Measurements from ENCODE around the gene FAM162A.

- TF ChIP-seq PKNOX1 (IDR thresholded peaks at IDR 0.05) (no peak), FOXK2 (IDR thresholded peaks at IDR 0.05) (no peak), BHLHE40 (IDR thresholded peaks at IDR 0.05; ENCODE audit: borderline replicate concordance) (no peak), SP1 (IDR thresholded peaks at IDR 0.05) (no peak), FOXM1 (IDR thresholded peaks at IDR 0.05; ENCODE audit: borderline replicate concordance) (no peak), SUZ12 (IDR thresholded peaks at IDR 0.05) (no peak), L3MBTL2 (conservative IDR thresholded peaks at IDR 0.05) (no peak), FOXA1 (IDR thresholded peaks at IDR 0.05) (no peak), ELF4 (IDR thresholded peaks at IDR 0.05) (no peak), LEF1 (IDR thresholded peaks at IDR 0.05; ENCODE audit: borderline replicate concordance) (no peak)
These were observed 18.9 kb upstream of the FAM162A start for GRCh38 chr3:122365073-122365472.

Measured in HEK293T (cell line).